HEK293 (cell line): ENCODE measurements around the gene CLIP1.

ENCODE experiments used
- ZBTB8A ChIP-seq: fragments of 450-650 bp; formaldehyde crosslinking; IDR thresholded peaks from 2 replicates; pipeline ENCODE4 v1.5.1; 2016; ENCODE audit warnings: missing biosample characterization, missing genetic modification characterization
- ZNF341 ChIP-seq: fragments of 450-650 bp; formaldehyde crosslinking; IDR thresholded peaks from 2 replicates; pipeline ENCODE4; 2016; ENCODE audit warnings: low read depth, missing biosample characterization, missing genetic modification characterization
- ZNF501 ChIP-seq: fragments of 450-650 bp; formaldehyde crosslinking; IDR thresholded peaks from 2 replicates; pipeline ENCODE4 v1.5.1; 2016; ENCODE audit warnings: missing biosample characterization, missing genetic modification characterization
- ZNF660 ChIP-seq: fragments of 450-650 bp; IDR thresholded peaks from 2 replicates; pipeline ENCODE4 v1.5.1; 2018; ENCODE audit warnings: missing biosample characterization, mild to moderate bottlenecking, missing genetic modification characterization
- TF ChIP-seq, protein P1 (sequence below): fragments of 450-650 bp; formaldehyde crosslinking; IDR thresholded peaks from 2 replicates; pipeline ENCODE4 v1.5.1; 2016; ENCODE audit warnings: missing biosample characterization, missing genetic modification characterization

DNA sequence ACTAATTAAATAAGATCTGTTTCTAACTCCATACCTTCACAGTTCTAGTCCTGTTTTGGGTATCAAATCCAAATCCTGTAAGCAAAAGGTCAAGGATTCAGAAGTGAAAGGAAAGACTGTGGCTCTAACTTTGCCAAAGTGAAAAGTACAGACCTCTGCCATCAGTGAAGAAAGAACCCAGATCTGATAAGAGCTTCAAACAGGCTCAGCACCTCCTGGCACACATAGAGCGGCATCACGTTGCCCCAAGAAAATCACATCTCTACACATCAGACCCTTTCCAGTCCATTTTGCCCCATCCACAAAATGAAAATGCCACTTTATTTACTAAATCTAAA, 23.2 kb downstream of the CLIP1 start:
- TF ChIP-seq ZBTB8A: no peak
- TF ChIP-seq, protein P1, sequence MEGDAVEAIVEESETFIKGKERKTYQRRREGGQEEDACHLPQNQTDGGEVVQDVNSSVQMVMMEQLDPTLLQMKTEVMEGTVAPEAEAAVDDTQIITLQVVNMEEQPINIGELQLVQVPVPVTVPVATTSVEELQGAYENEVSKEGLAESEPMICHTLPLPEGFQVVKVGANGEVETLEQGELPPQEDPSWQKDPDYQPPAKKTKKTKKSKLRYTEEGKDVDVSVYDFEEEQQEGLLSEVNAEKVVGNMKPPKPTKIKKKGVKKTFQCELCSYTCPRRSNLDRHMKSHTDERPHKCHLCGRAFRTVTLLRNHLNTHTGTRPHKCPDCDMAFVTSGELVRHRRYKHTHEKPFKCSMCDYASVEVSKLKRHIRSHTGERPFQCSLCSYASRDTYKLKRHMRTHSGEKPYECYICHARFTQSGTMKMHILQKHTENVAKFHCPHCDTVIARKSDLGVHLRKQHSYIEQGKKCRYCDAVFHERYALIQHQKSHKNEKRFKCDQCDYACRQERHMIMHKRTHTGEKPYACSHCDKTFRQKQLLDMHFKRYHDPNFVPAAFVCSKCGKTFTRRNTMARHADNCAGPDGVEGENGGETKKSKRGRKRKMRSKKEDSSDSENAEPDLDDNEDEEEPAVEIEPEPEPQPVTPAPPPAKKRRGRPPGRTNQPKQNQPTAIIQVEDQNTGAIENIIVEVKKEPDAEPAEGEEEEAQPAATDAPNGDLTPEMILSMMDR (tag by site-specific recombination): no peak
- TF ChIP-seq ZNF660 (tag by site-specific recombination): no peak
- TF ChIP-seq ZNF341: no peak
- TF ChIP-seq ZNF501 (tag by site-specific recombination): no peak
